Umbilical cord (tissue), 2 donors: ENCODE measurements around the gene LBHD1. TPM values are rescaled to one million over a fixed set of nuclear protein-coding genes. Genes with fewer than 3 reads are reported as not detected.
"Not testable (repeated sequence)": the region's sequence is repeated elsewhere in the genome, so short reads cannot be mapped to it uniquely, and the experiment has no call there.

ENCODE experiments used
- DNase-seq: peaks from one replicate; pipeline ENCODE4 v3.0.0-alpha.2; 2015; ENCODE audit warnings: low spot score
- total RNA-seq: library from RNA; depleted of rRNA; stranded (reverse); fragments of >200 nt; gene quantifications from one replicate; pipeline ENCODE4 v1.2.3, GENCODE V29; 2014; ENCODE audit warnings: low replicate concordance; ENCODE audit not compliant: insufficient read depth

The LBHD1 gene
- total RNA-seq, 1 donor from 2014 or later: 0.72 TPM

- DNase-seq: peak; percentile 96
Observed at GRCh38 chr11:62665075-62665598, 6.9 kb downstream of the LBHD1 start, which contains the start of the genes C11orf98 and CSKMT. Gene C11orf98, minus strand, starts transcription at chr11:62665210. Its CDS starts 41 bp downstream, at chr11:62665169. Gene CSKMT, plus strand, starts transcription at chr11:62665312. Its CDS starts 568 bp downstream, at chr11:62665880.

DNA sequence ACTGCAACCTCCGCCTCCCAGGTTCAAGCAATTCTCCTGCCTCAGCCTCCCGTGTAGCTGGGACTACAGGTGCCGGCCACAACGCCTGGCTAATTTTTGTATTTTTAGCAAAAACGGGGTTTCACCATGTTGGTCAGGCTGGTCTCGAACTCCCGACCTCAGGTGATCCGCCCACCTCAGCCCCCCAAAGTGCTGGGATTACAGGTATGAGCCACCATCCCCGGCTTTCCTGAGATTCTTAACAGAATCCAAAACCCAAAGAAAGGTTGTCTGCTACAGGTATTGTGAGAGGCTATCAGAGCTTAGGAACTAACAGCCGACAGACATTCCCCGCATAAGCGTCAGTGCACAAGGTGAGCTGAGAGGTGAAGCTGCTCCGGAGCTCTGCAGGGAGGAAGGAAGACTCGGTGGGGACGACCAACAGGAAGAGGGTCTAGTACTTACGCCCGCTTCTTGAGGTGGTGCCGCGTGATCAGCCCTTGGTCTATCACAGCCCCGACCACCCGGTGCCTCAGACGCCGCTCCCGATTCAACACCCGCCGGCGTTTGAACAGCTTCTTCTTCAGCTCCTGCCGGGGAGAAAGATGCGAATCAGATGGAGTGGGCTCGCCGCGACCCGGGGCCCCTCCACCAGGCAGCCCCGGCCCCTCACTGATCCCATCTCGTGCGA is 7.5 kb downstream of the LBHD1 start:
- no peak for DNase-seq

DNA sequence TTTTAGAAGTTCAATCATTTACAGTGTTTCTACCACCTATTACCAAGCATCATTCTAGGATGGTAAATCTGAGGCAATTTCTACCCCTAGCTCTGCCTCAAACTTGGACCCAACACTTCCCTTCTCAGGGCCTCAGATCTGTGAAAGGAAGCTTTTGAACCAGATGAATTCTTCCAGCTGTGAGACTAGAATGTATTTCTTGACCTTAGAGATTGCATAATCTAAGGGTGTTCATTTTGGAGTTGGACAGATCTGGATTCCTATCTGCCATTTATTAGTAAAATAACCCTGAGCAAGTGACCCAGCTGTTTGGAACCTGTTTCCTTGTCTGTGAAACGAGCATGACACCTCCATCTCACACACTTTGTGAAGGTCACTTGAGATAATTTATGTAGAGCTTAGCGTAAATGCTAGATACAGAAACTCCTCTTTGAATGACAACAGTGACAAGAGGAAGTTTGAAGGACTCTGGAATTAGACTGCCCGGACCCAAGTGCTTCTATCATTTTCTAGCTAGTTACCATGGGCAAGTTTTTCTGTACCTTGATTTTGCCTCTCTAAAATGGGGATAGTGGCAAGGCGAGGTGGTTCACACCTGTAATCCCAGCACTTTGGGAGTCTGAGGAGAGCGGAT is 15.2 kb downstream of the LBHD1 start:
- DNase-seq: no peak

- DNase-seq: no peak
Observed at GRCh38 chr11:62654297-62654696, 17.8 kb downstream of the LBHD1 start.

- DNase-seq: no peak
Observed at GRCh38 chr11:62652161-62653006, 19.7 kb downstream of the LBHD1 start.

- DNase-seq: not testable (repeated sequence)
Observed at GRCh38 chr11:62650283-62650682, 21.8 kb downstream of the LBHD1 start.

- no peak for DNase-seq
Observed at GRCh38 chr11:62649486-62649885, 22.6 kb downstream of the LBHD1 start.

- no peak for DNase-seq
Observed at GRCh38 chr11:62648967-62649364, 23.1 kb downstream of the LBHD1 start.

DNA sequence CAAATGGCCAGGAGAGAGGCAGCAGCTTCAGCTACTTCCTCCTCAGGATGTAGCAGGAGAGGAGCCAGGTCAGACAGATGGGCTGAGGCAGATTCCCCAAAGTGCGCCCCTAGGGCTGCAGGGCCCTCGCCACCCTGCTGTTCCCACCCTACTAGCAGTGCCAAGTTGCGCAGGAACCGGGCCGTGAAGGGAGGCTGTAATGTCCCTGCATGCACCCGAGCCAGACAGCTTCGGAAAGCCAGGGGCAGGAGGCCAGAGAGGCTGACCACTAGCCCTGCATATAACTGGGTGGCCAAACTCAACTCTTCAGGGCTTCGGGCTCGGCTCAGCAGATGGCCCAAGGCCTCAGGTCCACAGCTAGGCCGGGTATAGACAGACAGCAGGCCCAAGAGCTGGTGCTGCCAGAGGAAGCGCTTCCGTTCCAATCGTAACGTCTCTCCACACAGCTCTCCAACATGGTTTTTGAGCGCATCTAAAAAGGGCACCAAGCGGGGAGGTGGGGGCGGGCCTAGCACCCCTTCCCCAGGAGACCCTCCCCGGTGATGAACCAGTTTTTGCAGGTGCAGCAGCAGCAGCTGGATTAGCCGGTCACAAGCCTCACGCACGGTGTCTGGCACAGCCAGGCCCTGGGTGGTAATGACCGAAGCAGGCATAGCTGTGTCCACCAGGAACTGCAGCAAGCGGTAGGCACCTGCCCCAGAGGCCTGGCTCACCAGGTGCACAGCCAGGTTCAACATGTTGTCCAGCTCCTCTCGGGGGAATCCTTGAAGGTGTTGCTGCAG is 23.7 kb downstream of the LBHD1 start:
- no peak for DNase-seq

DNA sequence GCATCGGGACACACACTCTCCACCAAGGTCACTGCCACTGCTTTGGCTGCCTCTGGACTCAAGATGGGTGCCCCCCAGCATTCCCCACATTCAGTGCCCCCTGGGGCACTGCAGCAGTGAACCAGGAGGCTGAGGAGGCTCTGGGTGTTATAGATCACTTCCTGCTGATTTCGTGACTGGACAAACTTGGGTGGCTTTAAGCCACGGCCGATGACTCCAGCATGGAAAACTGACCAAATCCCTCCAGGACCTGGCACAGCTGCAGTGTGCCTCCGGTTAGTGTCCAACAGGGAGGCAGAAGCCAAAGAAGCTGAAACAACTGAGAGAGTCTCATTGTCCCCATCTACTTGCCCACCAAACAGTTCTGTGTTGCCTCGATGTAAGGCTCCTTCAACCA is 24.5 kb downstream of the LBHD1 start:
- DNase-seq: no peak

- DNase-seq: no peak
Observed at GRCh38 chr11:62646825-62647608, 25.1 kb downstream of the LBHD1 start.

GRCh38 chr11:62645946-62646824 is 25.9 kb downstream of the LBHD1 start, which contains the start of gene GANAB:
Gene GANAB, minus strand, starts transcription at chr11:62646613. Its CDS starts 14 bp downstream, at chr11:62646599.
- DNase-seq: peak; percentile 99

GRCh38 chr11:62645671-62645945 is 26.5 kb downstream of the LBHD1 start:
- DNase-seq: no peak

- DNase-seq: no peak
Observed at GRCh38 chr11:62644220-62644619, 27.8 kb downstream of the LBHD1 start.

DNA sequence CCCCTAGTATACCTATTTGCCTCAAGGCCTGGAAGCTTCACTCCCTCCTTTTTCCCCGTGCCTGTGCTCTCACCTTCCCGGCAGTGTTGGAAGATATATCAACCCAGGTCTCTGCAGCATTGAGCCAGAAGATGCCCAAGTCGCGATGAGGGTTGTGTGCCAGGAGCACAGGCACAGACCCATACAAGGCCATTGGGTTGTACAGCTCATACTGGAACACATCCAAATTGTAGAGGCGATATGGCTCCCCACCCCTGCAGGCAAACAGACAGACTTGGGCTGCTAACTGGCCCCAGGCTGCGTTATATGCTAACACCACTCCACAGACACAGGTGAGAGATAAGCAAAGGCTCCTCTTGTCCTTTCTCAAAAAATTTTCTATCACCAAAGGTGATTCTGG is 39.6 kb downstream of the LBHD1 start:
- DNase-seq: no peak

DNA sequence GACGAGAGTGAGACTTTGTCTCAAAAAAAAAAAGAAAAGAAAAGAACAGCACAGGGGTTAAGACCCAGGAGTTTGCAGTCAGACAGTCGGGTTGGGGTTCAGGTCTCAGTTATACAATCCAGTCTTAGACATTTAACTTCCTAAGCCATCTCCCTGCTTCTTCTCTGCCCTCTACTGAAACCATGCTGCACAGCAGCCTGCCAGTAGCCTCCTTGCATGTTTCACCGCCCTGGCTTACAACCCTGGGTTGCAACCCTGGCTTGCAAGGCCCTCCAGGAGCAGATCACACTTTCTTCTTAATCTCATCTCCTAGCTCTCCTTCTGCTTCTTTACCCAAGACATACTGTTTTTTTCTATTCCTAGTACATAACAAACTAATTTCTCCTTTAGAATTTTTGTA is 44.4 kb downstream of the LBHD1 start:
- no peak for DNase-seq

- DNase-seq: no peak
Observed at GRCh38 chr11:62622476-62623089, 49.5 kb downstream of the LBHD1 start.

- peak; percentile 98 for DNase-seq
Observed at GRCh38 chr11:62621567-62622470, 50.2 kb downstream of the LBHD1 start, which contains the start of gene B3GAT3. Gene B3GAT3, minus strand, starts transcription at chr11:62621986. Its CDS starts 39 bp downstream, at chr11:62621947.
